ENCODE results near the gene PMIS2.

Gene PMIS2

GRCh38 chr19:35556846-35557538 lies 29.0 kb upstream of the PMIS2 start:
- no peak for DNase-seq

- DNase-seq, result no peak
Observed at GRCh38 chr19:35557539-35558399, 28.2 kb upstream of the PMIS2 start.

- DNase-seq, result no peak
Observed at GRCh38 chr19:35558400-35559280, 27.3 kb upstream of the PMIS2 start.

GRCh38 chr19:35559281-35559659 lies 26.7 kb upstream of the PMIS2 start:
- no peak for DNase-seq

- DNase-seq, result no peak
Observed at GRCh38 chr19:35559781-35560180, 26.2 kb upstream of the PMIS2 start.

DNA sequence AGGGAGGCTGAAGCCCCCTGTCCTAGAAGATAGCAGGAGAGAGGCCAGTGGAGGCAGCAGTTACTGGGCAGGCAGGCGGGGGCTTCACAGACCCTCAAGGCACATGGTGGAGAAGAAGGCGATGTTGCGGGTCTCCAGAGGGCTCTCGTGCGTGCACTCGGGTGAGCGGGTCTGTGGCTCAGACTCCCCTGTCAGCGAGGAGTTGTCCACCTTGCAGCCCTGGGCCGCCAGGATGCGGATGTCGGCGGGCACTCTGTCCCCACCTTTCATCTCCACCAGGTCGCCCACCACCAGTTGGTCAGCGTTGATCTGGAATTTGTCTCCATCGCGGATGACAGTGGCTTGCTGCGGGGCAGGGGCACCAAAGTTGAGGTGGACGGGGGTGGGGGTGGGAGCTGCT lies 25.7 kb upstream of the PMIS2 start:
- DNase-seq, result no peak

DNA sequence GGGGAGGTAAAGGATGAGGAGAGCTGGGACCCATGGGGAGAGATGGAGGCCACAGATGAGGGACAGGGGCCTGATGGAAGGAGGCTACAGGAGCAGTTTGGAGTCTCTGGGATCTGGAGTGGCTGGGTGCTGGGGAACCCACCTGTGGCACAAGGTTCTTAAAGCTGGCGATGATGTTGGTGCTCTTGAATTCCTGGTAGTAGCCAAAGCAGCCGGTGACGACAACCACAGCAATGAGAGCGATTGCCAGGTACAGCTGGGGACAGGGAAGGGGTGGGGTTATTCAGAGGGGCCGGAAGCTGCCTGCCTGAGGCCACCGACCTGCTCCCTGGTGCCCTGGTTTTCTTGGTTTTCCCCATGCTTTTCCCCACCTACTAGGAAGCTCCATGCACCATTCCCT lies 25.3 kb upstream of the PMIS2 start:
- no peak for DNase-seq

DNA sequence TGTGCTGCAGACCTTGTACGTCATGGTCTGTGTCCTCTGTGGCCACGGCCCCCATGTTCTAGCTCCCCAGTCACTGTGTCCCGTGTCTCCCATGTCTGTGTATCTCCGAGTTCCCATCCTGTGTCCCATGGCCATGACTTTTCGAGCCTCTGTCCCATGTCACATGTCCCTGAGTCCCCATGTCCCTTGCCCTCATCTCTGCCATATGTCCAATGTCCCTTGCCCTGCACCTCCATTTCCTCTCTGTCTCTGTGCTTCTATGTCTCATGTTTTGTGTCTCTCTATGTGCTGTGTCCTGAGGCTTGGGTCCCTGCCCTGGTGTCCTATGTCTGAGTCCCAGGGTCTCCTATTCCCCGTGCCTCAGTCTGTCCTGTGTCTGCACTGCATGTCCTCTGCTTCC lies 24.5 kb upstream of the PMIS2 start:
- no peak for DNase-seq

GRCh38 chr19:35562336-35562735 lies 23.6 kb upstream of the PMIS2 start:
- no peak for DNase-seq

GRCh38 chr19:35562776-35563175 lies 23.2 kb upstream of the PMIS2 start:
- DNase-seq, result no peak

DNA sequence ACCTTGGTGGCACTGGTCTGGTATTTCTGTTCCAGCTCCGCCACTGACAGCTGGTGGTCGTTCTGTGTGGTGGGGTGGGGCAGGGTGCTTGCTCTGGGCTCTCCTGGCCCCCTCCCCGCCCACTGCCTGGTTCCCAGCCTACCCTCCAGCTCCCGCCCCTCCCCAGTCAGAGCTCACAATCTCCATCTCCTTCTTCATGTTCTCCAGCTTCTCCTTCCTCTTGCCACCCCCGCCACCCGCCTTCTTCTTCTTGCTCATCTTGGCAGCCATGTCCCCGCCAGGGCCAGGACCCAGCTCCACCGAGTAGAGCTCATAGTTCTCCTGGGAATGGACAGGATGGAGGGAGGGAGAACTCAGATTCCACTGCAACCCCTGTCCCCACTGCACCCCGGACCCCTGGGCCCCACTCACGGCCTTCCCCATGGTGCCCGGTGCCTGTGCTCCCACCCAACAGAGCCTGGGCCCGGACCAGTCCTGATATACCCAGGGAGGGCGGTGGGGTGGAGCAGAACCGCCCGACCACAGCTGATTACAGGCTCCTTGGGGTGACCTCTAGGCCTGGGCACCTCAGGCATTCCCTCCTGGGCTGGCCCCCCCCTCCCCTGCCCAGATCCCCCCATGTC lies 22.7 kb upstream of the PMIS2 start, which contains the start of gene ATP4A:
ATP4A (minus strand) TSS at position 452 of the 623 bp plus-strand sequence; CDS start at position 423, 29 bp downstream.
- DNase-seq, result no peak

GRCh38 chr19:35565016-35565856 lies 20.7 kb upstream of the PMIS2 start:
- no peak for DNase-seq

DNA sequence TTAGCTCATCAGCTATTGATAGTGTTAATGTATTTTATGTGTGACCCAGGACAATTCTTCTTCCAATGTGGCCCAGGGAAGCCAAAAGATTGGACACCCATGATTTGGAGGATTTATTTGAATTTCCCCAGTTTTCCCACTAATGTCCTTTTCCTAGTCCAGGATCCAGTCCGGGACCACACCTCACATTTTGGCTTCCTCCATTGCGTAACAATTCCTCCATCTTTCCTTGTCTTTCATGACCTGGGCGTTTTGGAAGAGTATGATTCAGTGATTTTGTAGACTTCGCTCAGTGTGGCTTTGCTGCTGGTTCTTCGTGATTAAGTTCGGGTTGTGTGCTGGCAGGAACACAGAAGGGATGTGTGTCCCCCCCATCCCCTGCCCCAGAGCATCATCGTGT lies 19.2 kb upstream of the PMIS2 start:
- no peak for DNase-seq

- peak; percentile 78 for DNase-seq
Observed at GRCh38 chr19:35569281-35569781, 16.6 kb upstream of the PMIS2 start.

DNA sequence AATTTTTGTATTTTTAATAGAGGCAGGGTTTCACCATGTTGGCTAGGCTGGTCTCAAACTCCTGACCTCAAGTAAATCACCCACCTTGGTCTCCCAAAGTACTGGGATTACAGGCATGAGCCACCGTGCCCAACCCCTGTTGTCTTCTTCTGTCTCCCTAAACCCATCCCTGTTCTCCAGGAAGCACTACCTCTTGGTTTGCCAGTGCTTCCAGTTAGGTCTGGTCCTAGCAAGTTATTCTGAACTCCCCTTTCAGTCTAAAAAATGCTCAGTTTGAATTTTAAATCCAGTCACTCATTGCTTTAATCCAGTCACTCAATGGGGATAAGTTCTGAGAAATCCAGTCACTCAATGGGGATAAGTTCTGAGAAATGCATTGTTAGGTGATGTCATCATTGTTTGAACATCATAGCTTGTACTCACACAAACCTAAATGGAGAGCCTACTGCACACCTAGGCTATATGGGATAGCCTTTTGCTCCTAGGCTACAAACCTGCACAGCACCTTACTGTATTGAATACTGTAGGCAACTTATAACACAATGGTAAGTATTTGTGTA lies 14.5 kb upstream of the PMIS2 start:
- DNase-seq, result no peak

GRCh38 chr19:35577918-35578317 lies 8.1 kb upstream of the PMIS2 start:
- no peak for DNase-seq

DNA sequence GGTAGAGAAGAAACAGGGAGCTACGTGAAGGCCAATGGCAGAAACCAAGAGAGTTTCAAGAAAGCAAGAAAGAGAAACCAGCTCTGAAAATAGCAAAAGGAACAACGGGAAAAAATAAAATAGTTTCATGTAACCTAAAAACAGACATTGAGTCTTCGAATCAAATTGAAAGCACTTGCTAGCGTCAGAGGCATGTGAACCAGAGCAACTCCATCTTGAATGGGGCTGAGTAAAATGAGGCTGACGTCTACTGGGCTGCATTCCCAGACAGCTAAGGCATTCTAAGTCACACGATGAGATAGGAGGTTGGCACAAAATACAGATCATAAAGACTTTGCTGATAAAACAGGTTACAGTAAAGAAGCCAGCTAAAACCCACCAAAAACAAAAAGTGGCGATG lies 7.3 kb upstream of the PMIS2 start:
- no peak for DNase-seq

GRCh38 chr19:35582760-35583159 lies 3.2 kb upstream of the PMIS2 start:
- DNase-seq, result no peak

DNA sequence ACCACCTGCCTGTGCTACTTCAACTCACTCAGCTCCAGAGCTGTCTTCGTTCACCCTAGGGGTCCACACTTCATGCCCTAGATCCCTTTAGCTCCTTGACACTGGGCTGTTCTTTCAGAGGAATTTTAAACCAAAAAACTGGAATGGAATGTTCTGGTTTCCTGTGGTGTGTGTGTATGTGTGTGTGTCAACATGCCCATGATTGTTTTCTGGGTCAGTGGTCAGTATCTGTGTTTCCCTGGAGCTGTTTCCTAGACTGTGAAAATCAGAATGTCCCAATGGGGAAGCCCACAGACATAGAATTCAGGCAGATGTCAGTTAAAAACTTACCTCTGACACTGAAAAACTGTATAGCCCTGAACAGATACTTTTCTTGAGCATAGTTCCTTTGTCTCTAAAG lies 1.3 kb downstream of the PMIS2 start:
- DNase-seq, result no peak

DNA sequence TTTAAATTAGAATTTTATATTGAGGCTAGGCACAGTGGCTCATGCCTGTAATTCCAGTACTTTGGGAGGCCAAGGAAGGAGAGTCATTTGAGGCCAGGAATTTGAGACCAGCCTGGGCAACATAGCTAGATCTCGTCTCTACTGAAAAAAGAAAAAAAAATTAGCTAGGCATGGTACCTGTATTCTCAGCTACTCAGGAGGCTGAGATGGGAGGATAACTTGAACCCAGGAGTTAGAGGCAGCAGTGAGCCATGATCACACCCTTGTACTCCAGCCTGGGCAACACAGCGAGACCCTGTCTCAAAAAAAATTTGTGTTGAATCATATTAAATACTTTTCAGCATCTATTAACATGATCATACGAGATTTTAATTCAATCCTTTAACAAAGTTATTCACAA lies 4.9 kb downstream of the PMIS2 start:
- no peak for DNase-seq

- peak; percentile 27 for DNase-seq
Observed at GRCh38 chr19:35592226-35592625, 6.3 kb downstream of the PMIS2 start.

All from NCI-H1105 treated with DMSO at 0.1 percent for 48 hours (cell line).